A549 (cell line): Measurements from ENCODE around the gene DLGAP1. TPM values are rescaled to one million over a fixed set of nuclear protein-coding genes. Genes with fewer than 3 reads are reported as not detected.

ENCODE experiments used
- ATAC-seq, 2 experiments: fragments of 200-7000 bp in 1 of 2; fragments of >200 bp in 1 of 2; cut with Nextera tagmentation in 1 of 2; cut with Tn5 transposase in 1 of 2; 3 replicates each; pipeline versions ENCODE4 v1.8.0 to v1.9.1; 2018 to 2020; ENCODE audit warnings: mild to moderate bottlenecking in 1 of 2, moderate library complexity in 1 of 2
- CTCF ChIA-PET: fragments of 300-600 bp; sonication (Branson Sonifier 250); formaldehyde crosslinking; extraction: SDS; loops from one replicate; lab custom pipeline; 2021; ENCODE audit warnings: antibody characterized with exemption, inconsistent platforms; lab: Yijun Ruan, JAX
- POLR2A ChIA-PET: fragments of 350-600 bp; formaldehyde crosslinking; extraction: SDS; loops from one replicate; lab custom pipeline; 2021; ENCODE audit warnings: antibody characterized with exemption, inconsistent platforms; lab: Yijun Ruan, JAX
- DNase-seq, 2 experiments: peaks; one replicate each; pipeline versions ENCODE4 v3.0.0 to v3.0.0-alpha.2; 2011 to 2016; ENCODE audit warnings: low read depth in 1 of 2, low spot score in 1 of 2
- FAIRE-seq: peaks from 2 replicates; lab custom pipeline; 2011; peaks lifted over from hg19 to GRCh38; lab: Jason Lieb, UNC
- H3K27ac ChIP-seq, 2 experiments: fragments of >200 bp; sonication (Bioruptor Twin); formaldehyde crosslinking; 3 replicates each; pipeline ENCODE4 v1.5.1; 2016 to 2017
- H3K4me1 ChIP-seq: fragments of >200 bp; sonication (Bioruptor Twin); formaldehyde crosslinking; 3 replicates; pipeline ENCODE4 v1.6.1; 2016
- H3K4me2 ChIP-seq: fragments of >200 bp; sonication (Bioruptor Twin); formaldehyde crosslinking; 3 replicates; pipeline ENCODE4 v1.6.1; 2016
- H3K4me3 ChIP-seq: fragments of >200 bp; sonication (Bioruptor Twin); formaldehyde crosslinking; 3 replicates; pipeline ENCODE4 v1.5.1; 2016
- H3K9me3 ChIP-seq: fragments of >200 bp; sonication (Bioruptor Twin); formaldehyde crosslinking; 3 replicates; pipeline ENCODE4 v1.6.1; 2016
- BCL3 ChIP-seq: fragments of >200 bp; sonication (Bioruptor Twin); formaldehyde crosslinking; IDR thresholded peaks from 3 replicates; pipeline ENCODE4 v1.6.1; 2016
- BHLHE40 ChIP-seq: IDR thresholded peaks from 2 replicates; pipeline ENCODE4 v1.6.1; 2012; ENCODE audit warnings: low read depth, low read length, inconsistent platforms
- CBX2 ChIP-seq: fragments of 200-600 bp; sonication (generic); IDR thresholded peaks from 2 replicates; pipeline ENCODE4 v1.6.1; 2016; ENCODE audit warnings: low read depth, mild to moderate bottlenecking, borderline replicate concordance
- CBX8 ChIP-seq: fragments of 200-600 bp; sonication (generic); IDR thresholded peaks from 2 replicates; pipeline ENCODE4 v1.6.1; 2016
- CHD2 ChIP-seq: fragments of 150-350 bp; IDR thresholded peaks from 2 replicates; pipeline ENCODE4 v1.6.1; 2014; ENCODE audit warnings: low read length; ENCODE audit not compliant: partially characterized antibody
- CTCF ChIP-seq: fragments of >200 bp; sonication (Bioruptor Twin); formaldehyde crosslinking; IDR thresholded peaks from 3 replicates; pipeline ENCODE4 v1.5.1; 2016
- E2F6 ChIP-seq: IDR thresholded peaks from 2 replicates; pipeline ENCODE4 v1.6.1; 2012; ENCODE audit warnings: low read depth, borderline replicate concordance
- EHF ChIP-seq: fragments of 250-450 bp; sonication (Bioruptor Pico); IDR thresholded peaks from 2 replicates; pipeline ENCODE4 v1.5.0; 2020; ENCODE audit warnings: mild to moderate bottlenecking
- EHMT2 ChIP-seq: fragments of 200-600 bp; sonication (generic); IDR thresholded peaks from 2 replicates; pipeline ENCODE4 v1.6.1; 2016; ENCODE audit warnings: antibody characterized with exemption, low read depth, mild to moderate bottlenecking, moderate library complexity
- EP300 ChIP-seq, 2 experiments: fragments of >200 bp; sonication (Bioruptor Twin); formaldehyde crosslinking; IDR thresholded peaks; 2 replicates in 1 of 2; 3 replicates in 1 of 2; pipeline ENCODE4 v1.6.1; 2016 to 2017
- FOSB ChIP-seq: fragments of 250-450 bp; sonication (Bioruptor Pico); IDR thresholded peaks from 2 replicates; pipeline ENCODE4 v1.5.0; 2020; ENCODE audit warnings: mild to moderate bottlenecking, moderate library complexity
- FOSL2 ChIP-seq, 2 experiments: fragments of 450-650 bp in 1 of 2; fragments of >200 bp in 1 of 2; sonication (Bioruptor Twin) in 1 of 2; formaldehyde crosslinking; IDR thresholded peaks; 2 replicates each; pipeline versions ENCODE4 v1.5.0 to v1.6.1; 2016 to 2020; ENCODE audit warnings: mild to moderate bottlenecking in 1 of 2, moderate library complexity in 1 of 2
- HDAC2 ChIP-seq: fragments of 200-600 bp; sonication (generic); IDR thresholded peaks from 2 replicates; pipeline ENCODE4 v1.6.1; 2016
- HES2 ChIP-seq: fragments of >200 bp; sonication (Bioruptor Twin); formaldehyde crosslinking; IDR thresholded peaks from 2 replicates; pipeline ENCODE4 v1.6.1; 2016
- HEYL ChIP-seq: fragments of 250-450 bp; sonication (Bioruptor Pico); IDR thresholded peaks from 2 replicates; pipeline ENCODE4 v1.8.0; 2021; ENCODE audit warnings: mild to moderate bottlenecking, moderate library complexity
- HOXA7 ChIP-seq: fragments of 250-450 bp; sonication (Bioruptor Pico); IDR thresholded peaks from 2 replicates; pipeline ENCODE4 v1.5.0; 2020; ENCODE audit warnings: mild to moderate bottlenecking, moderate library complexity
- HOXB13 ChIP-seq: fragments of 250-450 bp; sonication (Bioruptor Pico); IDR thresholded peaks from 2 replicates; pipeline ENCODE4 v1.5.0; 2020; ENCODE audit warnings: low read depth, mild to moderate bottlenecking, moderate library complexity
- HOXB5 ChIP-seq: fragments of 250-450 bp; sonication (Bioruptor Pico); IDR thresholded peaks from 2 replicates; pipeline ENCODE4 v1.5.0; 2020; ENCODE audit warnings: mild to moderate bottlenecking, moderate library complexity
- KDM1A ChIP-seq: fragments of 200-600 bp; sonication (generic); IDR thresholded peaks from 2 replicates; pipeline ENCODE4 v1.6.1; 2016; ENCODE audit warnings: low read depth, mild to moderate bottlenecking
- MAX ChIP-seq: IDR thresholded peaks from 2 replicates; pipeline ENCODE4 v1.6.1; 2012
- NFE2L2 ChIP-seq: fragments of 150-350 bp; conservative IDR thresholded peaks from 2 replicates; pipeline ENCODE4 v1.6.1; 2014; ENCODE audit warnings: low read length
- PBX3 ChIP-seq: IDR thresholded peaks from 2 replicates; pipeline ENCODE4 v1.6.1; 2012
- POLR2AphosphoS2 ChIP-seq: conservative IDR thresholded peaks from 2 replicates; pipeline ENCODE4 v1.6.1; 2012; ENCODE audit warnings: low read length, improper control_type of control experiment, inconsistent platforms
- RAD21 ChIP-seq, 2 experiments: fragments of >200 bp in 1 of 2; sonication (Bioruptor Twin) in 1 of 2; formaldehyde crosslinking in 1 of 2; IDR thresholded peaks in 1 of 2; conservative IDR thresholded peaks in 1 of 2; 2 replicates in 1 of 2; 3 replicates in 1 of 2; pipeline ENCODE4 v1.6.1; 2012 to 2018; ENCODE audit warnings: inconsistent platforms in 1 of 2
- RARB ChIP-seq: fragments of 250-450 bp; sonication (Bioruptor Pico); IDR thresholded peaks from 2 replicates; pipeline ENCODE4 v1.8.0; 2021; ENCODE audit warnings: mild to moderate bottlenecking, moderate library complexity
- RCOR1 ChIP-seq: fragments of 150-350 bp; IDR thresholded peaks from 2 replicates; pipeline ENCODE4 v1.6.1; 2014; ENCODE audit warnings: antibody characterized with exemption, low read length, low read depth
- RFX5 ChIP-seq: fragments of 450-650 bp; IDR thresholded peaks from 2 replicates; pipeline ENCODE4 v1.7.1; 2014; ENCODE audit warnings: antibody characterized with exemption, mild to moderate bottlenecking, moderate library complexity
- RNF2 ChIP-seq: fragments of 200-600 bp; sonication (generic); IDR thresholded peaks from 2 replicates; pipeline ENCODE4 v1.6.1; 2016; ENCODE audit warnings: low read depth, mild to moderate bottlenecking, antibody characterized with exemption, moderate library complexity, borderline replicate concordance
- SMC3 ChIP-seq: fragments of >200 bp; sonication (Bioruptor Twin); formaldehyde crosslinking; IDR thresholded peaks from 3 replicates; pipeline ENCODE4 v1.6.1; 2018; ENCODE audit warnings: inconsistent platforms
- SREBF2 ChIP-seq: fragments of 450-650 bp; IDR thresholded peaks from 2 replicates; pipeline ENCODE4 v1.6.1; 2014; ENCODE audit warnings: mild to moderate bottlenecking, moderate library complexity
- TFCP2L1 ChIP-seq: fragments of 250-450 bp; sonication (Bioruptor Pico); IDR thresholded peaks from 2 replicates; pipeline ENCODE4 v1.5.0; 2021; ENCODE audit warnings: mild to moderate bottlenecking
- TP53 ChIP-seq: fragments of 250-450 bp; sonication (Bioruptor Pico); IDR thresholded peaks from 2 replicates; pipeline ENCODE4 v1.5.0; 2021; ENCODE audit warnings: mild to moderate bottlenecking, moderate library complexity
- ZC3H11A ChIP-seq: fragments of 450-650 bp; IDR thresholded peaks from 2 replicates; pipeline ENCODE4 v1.6.1; 2014; ENCODE audit warnings: antibody characterized with exemption, mild to moderate bottlenecking
- ZFP36 ChIP-seq: fragments of 450-650 bp; IDR thresholded peaks from 2 replicates; pipeline ENCODE4 v1.6.1; 2014; ENCODE audit warnings: borderline replicate concordance; ENCODE audit not compliant: partially characterized antibody
- ZNF302 ChIP-seq: fragments of 250-450 bp; sonication (Bioruptor Pico); IDR thresholded peaks from 2 replicates; pipeline ENCODE4 v1.9.0; 2021; ENCODE audit warnings: inconsistent platforms, mild to moderate bottlenecking, moderate library complexity
- ZSCAN20 ChIP-seq: fragments of 250-450 bp; sonication (Bioruptor Pico); IDR thresholded peaks from 2 replicates; pipeline ENCODE4 v1.8.0; 2022; ENCODE audit warnings: mild to moderate bottlenecking, moderate library complexity
- WGBS: methylation state at CpG from one replicate; pipeline ENCODE4 v1.1.6; 2017; ENCODE audit errors: missing lambda C conversion rate; 5-methylcytosine and 5-hydroxymethylcytosine counted together
- polyA plus RNA-seq, 4 experiments: library from polyadenylated mRNA; depleted of rRNA in 3 of 4; stranded (reverse); fragments of >200 nt; fragmentation: RNase III in 1 of 4; extraction: RNeasy Plus Mini Kit Qiagen cat#74134 plus additional on column Dnase treatment in 1 of 4; gene quantifications; 2 replicates in 3 of 4; 3 replicates in 1 of 4; pipeline ENCODE4 v1.2.3, GENCODE V29; 2011 to 2017

The DLGAP1 gene
- polyA plus RNA-seq, 2 of the 4 experiments (the other 2 are of a cell fraction): 0.04 to 0.12 TPM

- DNase-seq (peak; percentile 72 to 96), FAIRE-seq (no peak), ATAC-seq (peak; percentile 66 to 69)
- 2% methylated on average over 9 of the region's 9 CpGs for WGBS
- Histone ChIP-seq H3K9me3 (no peaks in the 10 kb centered on the region), H3K4me1 (peaks cover 60% of the 10 kb centered on the region), H3K4me3 (peak overlapping the region; percentile 32; the same call in 2 of the 3 replicates), H3K27ac (peak overlapping the region; percentile 99 to 100), H3K4me2 (peak overlapping the region; percentile 71)
- ChIA-PET CTCF (interaction anchor here (0.7 to 8.0 kb wide), 7 partner anchors 22 to 1433 kb away, joined by 3 to 68 read pairs (median 10); no protein-coding TSS in a partner anchor), POLR2A (interaction anchor here (1.5 to 5.4 kb wide), 8 partner anchors 20 to 172 kb away, joined by 4 to 101 read pairs (median 51); no protein-coding TSS in a partner anchor)
- TF ChIP-seq FOSL2 (IDR thresholded peaks at IDR 0.05) (peak; percentile 16; the same call in 1 of the 2 replicates), FOSL2 (CRISPR knock-in tag; IDR thresholded peaks at IDR 0.05) (peak; percentile 81), ZC3H11A (no peak), PBX3 (peak; percentile 37; the same call in 1 of the 2 replicates), SREBF2 (no peak), HES2 (no peak), CBX2 (no peak), HOXB13 (CRISPR knock-in tag) (peak; percentile 82), ZNF302 (CRISPR knock-in tag) (peak; percentile 69; the same call in 1 of the 2 replicates), RAD21 (conservative IDR thresholded peaks at IDR 0.05 in 1 of 2, IDR thresholded peaks at IDR 0.05 in 1 of 2) (0 out of 5 replicates have a peak, but pooled peaks of 1 of the 2 experiments have one; percentile 13), TFCP2L1 (CRISPR knock-in tag) (peak; percentile 9; the same call in 1 of the 2 replicates), EHMT2 (no peak), CTCF (no peak), POLR2AphosphoS2 (no peak), EHF (CRISPR knock-in tag) (peak; percentile 83), BCL3 (0 out of 3 replicates have a peak, but pooled peaks have one; percentile 41), CHD2 (no peak), NFE2L2 (0 out of 2 replicates have a peak, but pooled peaks have one; percentile 17), ZSCAN20 (peak; percentile 10; the same call in 1 of the 2 replicates), FOSB (no peak; the same call in 1 of the 2 replicates), RCOR1 (no peak), BHLHE40 (no peak), TP53 (CRISPR knock-in tag) (0 out of 2 replicates have a peak, but pooled peaks have one; percentile 32), HDAC2 (no peak), CBX8 (no peak), MAX (peak; percentile 61; the same call in 1 of the 2 replicates), EP300 (IDR thresholded peaks at IDR 0.05) (peak; percentile 61 to 73; a peak in 4 of 5 replicates), RARB (CRISPR knock-in tag) (no peak; the same call in 1 of the 2 replicates), HEYL (CRISPR knock-in tag) (no peak), RNF2 (no peak), E2F6 (peak; percentile 18; the same call in 1 of the 2 replicates), KDM1A (no peak), HOXA7 (no peak; the same call in 1 of the 2 replicates), HOXB5 (peak; percentile 34; the same call in 1 of the 2 replicates), RFX5 (no peak), SMC3 (no peak), ZFP36 (no peak)
Observed at GRCh38 chr18:3624935-3625741, 830.0 kb downstream of the DLGAP1 start.
